HL-60 (cell line): ENCODE data around the gene MSH5.

ENCODE experiments used
- DNase-seq, 2 experiments: peaks; one replicate each; pipeline ENCODE4 v3.0.0-alpha.2; 2010 to 2020; ENCODE audit warnings: low read depth in 1 of 2, low spot score in 1 of 2
- H3K27ac ChIP-seq: fragments of 250-450 bp; sonication (Bioruptor Pico); replicated peaks from 2 replicates; pipeline ENCODE4 v1.5.1; 2020; ENCODE audit warnings: mild to moderate bottlenecking, moderate library complexity
- H3K27me3 ChIP-seq: fragments of 250-450 bp; sonication (Bioruptor Pico); 2 replicates; pipeline ENCODE4 v1.5.1; 2021; ENCODE audit warnings: mild to moderate bottlenecking, moderate library complexity; ENCODE audit not compliant: insufficient read depth, poor library complexity, severe bottlenecking
- H3K4me3 ChIP-seq: replicated peaks from 2 replicates; pipeline ENCODE4 v1.5.1; 2011; ENCODE audit warnings: mild to moderate bottlenecking, control low read depth, low read length; ENCODE audit not compliant: insufficient read depth
- GABPA ChIP-seq: IDR thresholded peaks from 2 replicates; pipeline ENCODE4 v1.6.1; 2012; ENCODE audit warnings: low read depth
- POLR2AphosphoS5 ChIP-seq: IDR thresholded peaks from 2 replicates; pipeline ENCODE4 v1.6.1; 2012; ENCODE audit warnings: low read depth
- SPI1 ChIP-seq: IDR thresholded peaks from 2 replicates; pipeline ENCODE4 v1.6.1; 2012; ENCODE audit warnings: low read depth, mild to moderate bottlenecking, borderline replicate concordance
- TF ChIP-seq, protein P1 (sequence below): IDR thresholded peaks from one replicate; pipeline ENCODE4 v1.5.1; 2011; ENCODE audit warnings: low read length, control low read depth, inconsistent platforms; ENCODE audit not compliant: insufficient read depth
- TF ChIP-seq, protein P2 (sequence below): IDR thresholded peaks from 2 replicates; pipeline ENCODE4 v1.6.1; 2012; ENCODE audit warnings: low read depth; ENCODE audit not compliant: insufficient replicate concordance

Gene MSH5

DNA sequence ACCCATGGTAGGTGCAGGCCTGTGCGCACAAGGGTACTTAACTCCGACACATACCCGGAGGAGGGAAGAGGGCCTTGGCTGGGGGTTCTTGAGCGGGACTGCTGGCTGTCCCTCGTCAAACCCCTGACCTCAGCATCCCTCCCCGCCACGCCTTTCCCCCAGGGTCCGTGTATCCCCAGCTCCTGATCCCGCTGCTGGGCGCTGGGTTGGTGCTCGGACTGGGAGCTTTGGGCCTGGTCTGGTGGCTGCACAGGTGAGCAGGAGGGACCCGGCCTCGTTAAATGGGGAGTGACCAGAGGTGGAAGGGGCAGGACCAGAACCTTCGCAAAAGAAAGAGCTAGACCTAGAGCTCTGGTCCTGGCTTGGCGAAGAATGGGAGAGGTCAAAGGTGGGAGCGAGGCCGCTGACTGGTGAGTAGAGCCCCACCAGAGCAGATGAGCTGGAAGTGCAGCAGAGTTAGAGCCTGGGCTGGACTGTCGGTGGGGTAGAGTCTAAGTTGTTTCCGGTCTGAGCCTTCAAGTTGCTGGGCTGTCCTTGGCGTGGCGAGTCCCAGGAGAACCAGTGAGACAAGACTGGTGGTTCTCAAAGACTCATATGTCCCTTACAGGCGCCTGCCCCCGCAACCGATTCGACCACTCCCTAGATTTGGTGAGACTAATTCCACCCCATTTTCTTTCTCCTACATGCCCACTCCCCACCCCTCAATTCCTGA lies 15.7 kb upstream of the MSH5 start:
- Histone ChIP-seq H3K4me3 (no peak overlapping the region), H3K27ac (no peak overlapping the region), H3K27me3 (no peaks in the 10 kb centered on the region)
- no peak for DNase-seq
- TF ChIP-seq POLR2AphosphoS5 (no peak), GABPA (no peak), SPI1 (no peak)
- TF ChIP-seq, protein P1, sequence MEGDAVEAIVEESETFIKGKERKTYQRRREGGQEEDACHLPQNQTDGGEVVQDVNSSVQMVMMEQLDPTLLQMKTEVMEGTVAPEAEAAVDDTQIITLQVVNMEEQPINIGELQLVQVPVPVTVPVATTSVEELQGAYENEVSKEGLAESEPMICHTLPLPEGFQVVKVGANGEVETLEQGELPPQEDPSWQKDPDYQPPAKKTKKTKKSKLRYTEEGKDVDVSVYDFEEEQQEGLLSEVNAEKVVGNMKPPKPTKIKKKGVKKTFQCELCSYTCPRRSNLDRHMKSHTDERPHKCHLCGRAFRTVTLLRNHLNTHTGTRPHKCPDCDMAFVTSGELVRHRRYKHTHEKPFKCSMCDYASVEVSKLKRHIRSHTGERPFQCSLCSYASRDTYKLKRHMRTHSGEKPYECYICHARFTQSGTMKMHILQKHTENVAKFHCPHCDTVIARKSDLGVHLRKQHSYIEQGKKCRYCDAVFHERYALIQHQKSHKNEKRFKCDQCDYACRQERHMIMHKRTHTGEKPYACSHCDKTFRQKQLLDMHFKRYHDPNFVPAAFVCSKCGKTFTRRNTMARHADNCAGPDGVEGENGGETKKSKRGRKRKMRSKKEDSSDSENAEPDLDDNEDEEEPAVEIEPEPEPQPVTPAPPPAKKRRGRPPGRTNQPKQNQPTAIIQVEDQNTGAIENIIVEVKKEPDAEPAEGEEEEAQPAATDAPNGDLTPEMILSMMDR = no peak
- TF ChIP-seq, protein P2, sequence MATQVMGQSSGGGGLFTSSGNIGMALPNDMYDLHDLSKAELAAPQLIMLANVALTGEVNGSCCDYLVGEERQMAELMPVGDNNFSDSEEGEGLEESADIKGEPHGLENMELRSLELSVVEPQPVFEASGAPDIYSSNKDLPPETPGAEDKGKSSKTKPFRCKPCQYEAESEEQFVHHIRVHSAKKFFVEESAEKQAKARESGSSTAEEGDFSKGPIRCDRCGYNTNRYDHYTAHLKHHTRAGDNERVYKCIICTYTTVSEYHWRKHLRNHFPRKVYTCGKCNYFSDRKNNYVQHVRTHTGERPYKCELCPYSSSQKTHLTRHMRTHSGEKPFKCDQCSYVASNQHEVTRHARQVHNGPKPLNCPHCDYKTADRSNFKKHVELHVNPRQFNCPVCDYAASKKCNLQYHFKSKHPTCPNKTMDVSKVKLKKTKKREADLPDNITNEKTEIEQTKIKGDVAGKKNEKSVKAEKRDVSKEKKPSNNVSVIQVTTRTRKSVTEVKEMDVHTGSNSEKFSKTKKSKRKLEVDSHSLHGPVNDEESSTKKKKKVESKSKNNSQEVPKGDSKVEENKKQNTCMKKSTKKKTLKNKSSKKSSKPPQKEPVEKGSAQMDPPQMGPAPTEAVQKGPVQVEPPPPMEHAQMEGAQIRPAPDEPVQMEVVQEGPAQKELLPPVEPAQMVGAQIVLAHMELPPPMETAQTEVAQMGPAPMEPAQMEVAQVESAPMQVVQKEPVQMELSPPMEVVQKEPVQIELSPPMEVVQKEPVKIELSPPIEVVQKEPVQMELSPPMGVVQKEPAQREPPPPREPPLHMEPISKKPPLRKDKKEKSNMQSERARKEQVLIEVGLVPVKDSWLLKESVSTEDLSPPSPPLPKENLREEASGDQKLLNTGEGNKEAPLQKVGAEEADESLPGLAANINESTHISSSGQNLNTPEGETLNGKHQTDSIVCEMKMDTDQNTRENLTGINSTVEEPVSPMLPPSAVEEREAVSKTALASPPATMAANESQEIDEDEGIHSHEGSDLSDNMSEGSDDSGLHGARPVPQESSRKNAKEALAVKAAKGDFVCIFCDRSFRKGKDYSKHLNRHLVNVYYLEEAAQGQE = no peak

DNA sequence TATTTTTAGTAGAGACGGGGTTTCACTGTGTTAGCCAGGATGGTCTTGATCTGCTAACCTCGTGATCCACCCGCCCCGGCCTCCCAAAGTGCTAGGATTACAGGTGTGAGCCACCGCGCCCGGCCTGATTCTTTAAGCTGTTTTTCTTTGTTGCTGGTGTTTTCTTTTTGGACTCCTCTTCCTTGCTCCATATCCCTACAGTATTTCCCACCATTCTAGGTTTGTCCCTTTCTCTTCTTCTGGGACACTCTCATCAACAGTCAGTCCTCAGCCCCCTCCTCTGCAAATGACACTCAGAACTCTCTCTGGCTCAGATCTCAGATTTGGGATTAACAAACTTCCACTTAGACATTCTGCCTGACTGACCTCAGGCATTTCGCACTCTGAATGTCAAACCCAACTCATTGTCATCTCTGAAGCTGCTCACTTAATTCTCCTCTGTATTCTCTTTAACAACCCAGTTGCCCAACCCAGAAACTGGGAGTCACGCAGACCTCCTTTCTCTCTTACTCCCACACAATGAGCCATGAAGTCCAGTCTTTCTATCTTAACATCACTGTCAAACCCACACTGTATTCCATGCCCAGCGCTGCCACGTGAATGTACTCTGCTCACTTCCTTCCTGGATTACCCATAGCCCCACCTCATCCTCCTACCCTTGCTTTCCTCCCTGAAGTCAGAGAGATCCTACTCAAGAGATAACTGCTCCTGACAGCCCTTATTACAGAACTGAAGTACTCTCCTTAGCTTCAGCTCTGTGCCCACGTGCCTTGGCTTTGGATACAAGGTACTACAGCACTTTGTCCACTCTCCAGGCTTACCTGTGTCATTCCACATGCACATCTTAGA lies 14.1 kb upstream of the MSH5 start:
- peak in 1 of 2 experiments; percentile 21 for DNase-seq
- H3K27ac ChIP-seq = no peak overlapping the region
- H3K4me3 ChIP-seq = no peak overlapping the region
- no peak for TF ChIP-seq GABPA
- TF ChIP-seq SPI1 = no peak
- TF ChIP-seq, protein P1 = no peak
- TF ChIP-seq, protein P2 = no peak
- no peak for TF ChIP-seq POLR2AphosphoS5
- no peaks in the 10 kb centered on the region for H3K27me3 ChIP-seq

DNA sequence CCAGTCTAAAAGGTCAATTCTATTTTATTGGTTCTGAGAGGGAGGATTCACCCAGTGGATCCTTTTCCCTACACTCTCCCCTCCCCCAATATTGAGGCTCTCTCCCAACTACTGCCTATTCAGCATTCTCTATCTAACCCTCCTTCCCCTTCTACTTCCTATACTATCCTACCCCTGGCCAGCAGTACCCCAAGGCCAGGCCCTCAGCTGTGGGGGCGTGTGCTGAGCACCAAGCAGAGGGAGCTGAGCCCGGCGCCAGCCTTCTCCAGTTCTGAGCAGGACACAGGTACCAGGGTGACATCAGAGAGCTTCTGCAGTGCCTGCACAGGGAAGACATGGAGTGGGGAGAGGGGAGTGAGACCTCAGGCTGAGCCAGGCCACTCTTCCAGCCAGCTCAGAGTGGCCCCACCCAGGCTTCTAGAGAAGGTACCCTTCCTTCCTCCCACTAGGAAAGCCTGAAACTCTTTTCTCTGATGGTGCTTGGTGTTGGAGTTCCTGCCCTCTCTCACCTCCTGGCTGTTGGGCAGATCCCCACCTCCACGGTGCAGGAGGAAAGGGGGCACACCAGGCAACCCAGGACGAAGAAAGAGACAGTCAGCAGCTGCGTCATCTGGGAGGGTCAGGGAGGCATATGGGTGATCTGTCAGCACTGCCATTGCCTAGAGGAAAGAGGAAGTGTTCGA lies 12.6 kb upstream of the MSH5 start:
- H3K27ac ChIP-seq = peak overlapping the region; percentile 66
- peak in 1 of 2 experiments; percentile 82 for DNase-seq
- H3K27me3 ChIP-seq = no peaks in the 10 kb centered on the region
- no peak overlapping the region for H3K4me3 ChIP-seq
- TF ChIP-seq SPI1 (peak; percentile 100; the same call in 1 of the 2 replicates), POLR2AphosphoS5 (peak; percentile 81)
- TF ChIP-seq, protein P1 = no peak
- TF ChIP-seq, protein P2 = no peak
